HepG2 (cell line): ENCODE measurements around the gene PCSK2. TPM values are rescaled to one million over a fixed set of nuclear protein-coding genes. Genes with fewer than 3 reads are reported as not detected.
A peak's percentile ranks its signal among the peaks of the same experiment; 100 is the strongest.

Experiments
- ATF1 ChIP-seq: IDR thresholded peaks from 2 replicates; pipeline ENCODE4 v1.6.1; 2016; ENCODE audit warnings: mild to moderate bottlenecking, control low read depth
- CCDC6 ChIP-seq: sonication (generic); formaldehyde crosslinking; IDR thresholded peaks from 2 replicates; pipeline ENCODE4 v1.8.1; 2022; ENCODE audit warnings: mild to moderate bottlenecking, missing genetic modification reagents, moderate library complexity
- CEBPG ChIP-seq: IDR thresholded peaks from 2 replicates; pipeline ENCODE4 v1.6.1; 2016
- CREM ChIP-seq, 2 experiments: sonication (generic) in 1 of 2; formaldehyde crosslinking in 1 of 2; IDR thresholded peaks; 2 replicates each; pipeline versions ENCODE4 v1.4.0 to v1.6.1; 2016 to 2020; ENCODE audit warnings: antibody characterized with exemption in 1 of 2, mild to moderate bottlenecking in 1 of 2, missing genetic modification reagents in 1 of 2
- EP300 ChIP-seq, 3 experiments: sonication (generic) in 1 of 3; formaldehyde crosslinking in 1 of 3; IDR thresholded peaks; 2 replicates each; pipeline versions ENCODE4 v1.5.1 to v1.6.1; 2011 to 2020; ENCODE audit warnings: low read depth in 2 of 3, low read length in 2 of 3, borderline replicate concordance in 1 of 3, improper control_type of control experiment in 1 of 3, mild to moderate bottlenecking in 1 of 3, missing genetic modification reagents in 1 of 3, moderate library complexity in 1 of 3
- FOXA1 ChIP-seq, 2 experiments: fragments of 450-650 bp in 1 of 2; sonication (generic) in 1 of 2; formaldehyde crosslinking in 1 of 2; IDR thresholded peaks; 2 replicates each; pipeline versions ENCODE4 v1.4.0 to v1.6.1; 2016 to 2020; ENCODE audit warnings: missing genetic modification reagents in 1 of 2
- FOXA3 ChIP-seq: IDR thresholded peaks from 2 replicates; pipeline ENCODE4 v1.6.1; 2016; ENCODE audit warnings: missing genetic modification reagents, missing compliant biosample characterization
- FOXP1 ChIP-seq, 2 experiments: fragments of 450-650 bp in 1 of 2; IDR thresholded peaks; 2 replicates each; pipeline ENCODE4 v1.6.1; 2017 to 2018; ENCODE audit warnings: antibody characterized with exemption in 1 of 2
- HMG20B ChIP-seq: conservative IDR thresholded peaks from 2 replicates; pipeline ENCODE4 v1.6.1; 2016; ENCODE audit warnings: missing genetic modification reagents, missing compliant biosample characterization
- PTBP1 ChIP-seq: fragments of 200-400 bp; formaldehyde crosslinking; IDR thresholded peaks from 2 replicates; pipeline ENCODE4 v1.6.1; 2018; ENCODE audit warnings: low read length, low read depth; ENCODE audit not compliant: poor library complexity, severe bottlenecking
- RARA ChIP-seq: IDR thresholded peaks from 2 replicates; pipeline ENCODE4 v1.6.1; 2016; ENCODE audit warnings: missing genetic modification reagents, missing compliant biosample characterization
- RBFOX2 ChIP-seq: fragments of 200-400 bp; formaldehyde crosslinking; IDR thresholded peaks from 2 replicates; pipeline ENCODE4 v1.6.1; 2017; ENCODE audit warnings: low read depth, mild to moderate bottlenecking, low read length
- SOX13 ChIP-seq, 3 experiments: fragments of 450-650 bp in 1 of 3; sonication (generic) in 1 of 3; formaldehyde crosslinking in 1 of 3; IDR thresholded peaks in 2 of 3; conservative IDR thresholded peaks in 1 of 3; 2 replicates each; pipeline versions ENCODE4 v1.5.0 to v1.6.1; 2016 to 2020; ENCODE audit warnings: antibody characterized with exemption in 1 of 3, mild to moderate bottlenecking in 1 of 3, missing compliant biosample characterization in 1 of 3, missing genetic modification reagents in 1 of 3, moderate library complexity in 1 of 3
- SOX5 ChIP-seq: IDR thresholded peaks from 2 replicates; pipeline ENCODE4 v1.6.1; 2016; ENCODE audit warnings: borderline replicate concordance
- TBX2 ChIP-seq: sonication (generic); formaldehyde crosslinking; IDR thresholded peaks from 2 replicates; pipeline ENCODE4 v1.5.0; 2020; ENCODE audit warnings: missing genetic modification reagents, mild to moderate bottlenecking, borderline replicate concordance
- TCF7 ChIP-seq: sonication (generic); IDR thresholded peaks from 2 replicates; pipeline ENCODE4 v1.6.1; 2016; ENCODE audit warnings: antibody characterized with exemption, low read depth
- TFAP4 ChIP-seq: sonication (generic); IDR thresholded peaks from 2 replicates; pipeline ENCODE4 v1.6.1; 2016; ENCODE audit warnings: low read depth, borderline replicate concordance
- ZBTB37 ChIP-seq: sonication (generic); formaldehyde crosslinking; IDR thresholded peaks from 2 replicates; pipeline ENCODE4 v1.4.0; 2020; ENCODE audit warnings: mild to moderate bottlenecking, missing genetic modification reagents
- ZNF180 ChIP-seq: sonication (generic); formaldehyde crosslinking; IDR thresholded peaks from 2 replicates; pipeline ENCODE4 v1.4.0; 2020; ENCODE audit warnings: low read depth, missing genetic modification reagents, borderline replicate concordance
- ZNF24 ChIP-seq: fragments of 450-650 bp; IDR thresholded peaks from 2 replicates; pipeline ENCODE4 v1.6.1; 2017; ENCODE audit warnings: antibody characterized with exemption, mild to moderate bottlenecking
- ZNF503 ChIP-seq: sonication (generic); formaldehyde crosslinking; IDR thresholded peaks from 2 replicates; pipeline ENCODE4 v1.4.0; 2020; ENCODE audit warnings: missing genetic modification reagents
- ZSCAN30 ChIP-seq: sonication (generic); formaldehyde crosslinking; IDR thresholded peaks from 2 replicates; pipeline ENCODE4 v1.5.0; 2020; ENCODE audit warnings: mild to moderate bottlenecking, missing genetic modification reagents
- ZSCAN5A ChIP-seq: sonication (generic); formaldehyde crosslinking; IDR thresholded peaks from 2 replicates; pipeline ENCODE4 v1.8.0; 2022; ENCODE audit warnings: mild to moderate bottlenecking, missing genetic modification reagents, borderline replicate concordance
- polyA plus RNA-seq, 8 experiments: library from polyadenylated mRNA; depleted of rRNA in 3 of 8; stranded (reverse) in 7 of 8; unstranded in 1 of 8; fragments of >200 nt; fragmentation: Illumina TruSeq in 4 of 8; extraction: Trizol in 4 of 8; gene quantifications; 2 replicates each; pipeline versions ENCODE4 v1.2.1 to v1.2.3, GENCODE V29; 2011 to 2016; ENCODE audit warnings: low read depth in 4 of 8, missing spikeins in 1 of 8, mixed read lengths in 1 of 8; ENCODE audit not compliant: insufficient read depth in 1 of 8
- total RNA-seq, 5 experiments: library from RNA; depleted of rRNA; stranded (reverse); fragments of >200 nt; fragmentation: Illumina TruSeq; extraction: Trizol; gene quantifications; 2 replicates each; pipeline ENCODE4 v1.2.3, GENCODE V29; 2016; ENCODE audit warnings: low read depth in 1 of 5

PCSK2 gene
- total and polyA plus RNA-seq, 2 of the 13 experiments (the other 11 are each of a cell fraction or from before 2014, with no cell fraction given): not detected

- TF ChIP-seq FOXA3 (peak; percentile 61), ZBTB37 (CRISPR knock-in tag) (no peak), FOXP1 (IDR thresholded peaks at IDR 0.05) (no peak), FOXP1 (CRISPR knock-in tag; IDR thresholded peaks at IDR 0.05) (peak; percentile 61; the same call in 1 of the 2 replicates), ZSCAN5A (CRISPR knock-in tag) (0 out of 2 replicates have a peak, but pooled peaks have one; percentile 32), TBX2 (0 out of 2 replicates have a peak, but pooled peaks have one; percentile 32), ZNF180 (CRISPR knock-in tag) (peak; percentile 70; the same call in 1 of the 2 replicates), CREM (IDR thresholded peaks at IDR 0.05) (peak; percentile 49; the same call in 1 of the 2 replicates), CREM (CRISPR knock-in tag; IDR thresholded peaks at IDR 0.05) (no peak), PTBP1 (no peak), ATF1 (CRISPR knock-in tag) (0 out of 2 replicates have a peak, but pooled peaks have one; percentile 15), HMG20B (CRISPR knock-in tag) (0 out of 2 replicates have a peak, but pooled peaks have one; percentile 39), FOXA1 (IDR thresholded peaks at IDR 0.05) (no peak), FOXA1 (CRISPR knock-in tag; IDR thresholded peaks at IDR 0.05) (peak; percentile 61), CEBPG (CRISPR knock-in tag) (peak; percentile 32; the same call in 1 of the 2 replicates), CCDC6 (CRISPR knock-in tag) (no peak), SOX5 (CRISPR knock-in tag) (peak; percentile 75; the same call in 1 of the 2 replicates), ZNF503 (peak; percentile 50; the same call in 1 of the 2 replicates), TFAP4 (no peak), SOX13 (IDR thresholded peaks at IDR 0.05) (peak; percentile 45; the same call in 1 of the 2 replicates), SOX13 (CRISPR knock-in tag; conservative IDR thresholded peaks at IDR 0.05 in 1 of 2, IDR thresholded peaks at IDR 0.05 in 1 of 2) (peak in 1 of 2 experiments; percentile 91; a peak in 2 of 4 replicates), RBFOX2 (no peak), ZSCAN30 (CRISPR knock-in tag) (no peak), ZNF24 (no peak), EP300 (IDR thresholded peaks at IDR 0.05; ENCODE audit: low read depth in 2 of 2, low read length in 2 of 2) (peak in 1 of 2 experiments; percentile 45; a peak in 2 of 4 replicates), EP300 (CRISPR knock-in tag; IDR thresholded peaks at IDR 0.05; ENCODE audit: borderline replicate concordance) (no peak), RARA (CRISPR knock-in tag) (no peak), TCF7 (peak; percentile 79)
Measured at GRCh38 chr20:17444091-17444490, 217.3 kb downstream of the PCSK2 start (continued).
